Left forelimb (tissue), 1 donor: Measurements from ENCODE around the gene CEBPA.
"Not testable (repeated sequence)": the region's sequence is repeated elsewhere in the genome, so short reads cannot be mapped to it uniquely, and the experiment has no call there.

Experiments
- DNase-seq: peaks from one replicate; pipeline ENCODE4 v3.0.0-alpha.2; 2018; ENCODE audit warnings: low spot score

Gene CEBPA

DNA sequence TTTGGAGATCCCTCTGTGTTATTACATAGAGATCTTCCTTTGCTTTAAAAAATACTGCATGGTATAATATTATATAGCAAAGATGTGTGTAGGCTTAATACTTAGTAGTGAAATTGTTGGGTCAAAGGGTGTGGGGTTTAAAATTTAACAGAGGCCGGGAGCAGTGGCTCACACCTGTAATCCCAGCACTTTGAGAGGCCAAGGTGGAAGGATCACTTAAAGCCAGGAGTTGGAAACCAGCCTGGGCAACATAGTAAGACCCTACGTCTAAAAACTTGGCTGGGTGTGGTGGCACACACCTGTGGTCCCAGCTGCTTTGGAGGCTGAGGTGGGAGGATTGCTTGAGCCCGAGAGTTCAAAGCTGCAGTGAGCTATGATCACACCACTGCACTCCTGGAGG is 22.3 kb upstream of the CEBPA start:
- DNase-seq: no peak

DNA sequence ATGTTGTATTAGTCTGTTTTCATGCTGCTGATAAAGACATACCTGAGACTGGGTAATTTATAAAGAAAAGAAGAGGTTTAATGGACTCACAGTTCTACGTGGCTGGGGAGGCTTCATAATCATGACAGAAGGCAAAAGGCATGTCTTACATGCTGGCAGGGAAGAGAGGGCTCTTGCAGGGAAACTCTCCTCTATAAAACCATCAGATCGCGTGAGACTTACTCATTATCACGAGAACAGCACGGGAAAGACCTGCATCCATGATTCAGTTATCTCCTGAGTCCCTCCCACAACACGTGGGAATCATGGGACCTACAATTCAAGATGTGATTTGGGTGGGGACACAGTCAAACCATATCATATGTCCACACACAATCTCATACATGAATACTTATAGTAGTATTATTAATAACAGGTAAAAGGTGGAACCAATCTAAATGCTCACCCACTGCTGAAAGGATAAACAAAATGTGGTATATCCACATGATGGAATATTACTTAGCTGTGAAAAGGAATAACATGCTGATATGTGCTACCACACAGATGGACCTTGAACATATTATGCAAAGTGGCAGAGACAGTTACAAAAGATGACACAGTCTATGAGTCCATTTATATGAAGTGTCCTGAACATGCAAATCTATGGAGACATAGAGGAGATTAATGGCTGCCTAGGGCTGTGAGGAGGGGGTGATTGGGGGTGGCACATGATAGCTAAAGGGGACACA is 20.9 kb upstream of the CEBPA start:
- DNase-seq: no peak

DNA sequence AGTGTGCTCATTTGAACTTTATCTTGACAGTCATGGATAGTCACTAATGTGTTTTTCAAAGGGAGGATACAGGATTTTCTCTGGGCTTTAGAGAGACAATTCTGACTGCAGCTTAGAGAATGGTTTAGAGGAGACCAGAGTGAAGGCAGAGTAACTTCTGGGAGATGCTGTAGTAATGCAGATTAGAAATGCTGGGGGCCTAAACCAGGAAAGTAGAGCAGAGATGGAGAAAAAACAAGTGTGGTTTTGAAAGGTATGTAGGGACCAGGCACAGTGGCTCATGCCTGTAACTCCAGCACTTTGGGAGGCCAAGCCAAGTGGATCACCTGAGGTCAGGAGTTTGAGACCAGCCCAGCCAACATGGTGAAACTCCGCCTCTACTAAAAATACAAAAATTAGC is 18.3 kb upstream of the CEBPA start:
- no peak for DNase-seq

DNA sequence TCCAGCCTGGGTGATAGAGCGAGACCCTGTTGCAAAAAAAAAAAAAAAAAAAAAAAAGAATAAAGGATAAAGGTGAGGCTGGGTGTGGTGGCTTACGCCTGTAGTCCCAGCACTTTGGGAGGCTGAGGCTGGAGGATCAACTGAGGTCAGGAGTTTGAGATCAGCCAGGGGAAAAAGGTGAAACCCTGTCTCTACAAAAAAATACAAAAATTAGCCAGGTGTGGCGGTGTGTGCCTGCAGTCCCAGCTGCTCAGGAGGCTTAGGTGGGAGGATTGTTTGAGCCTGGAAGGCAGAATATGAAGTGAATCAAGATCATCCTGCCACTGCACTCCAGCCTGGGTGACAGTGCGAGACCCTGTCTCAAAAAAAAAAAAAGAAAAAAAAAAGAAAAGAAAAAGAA is 15.7 kb upstream of the CEBPA start:
- not testable (repeated sequence) for DNase-seq

DNA sequence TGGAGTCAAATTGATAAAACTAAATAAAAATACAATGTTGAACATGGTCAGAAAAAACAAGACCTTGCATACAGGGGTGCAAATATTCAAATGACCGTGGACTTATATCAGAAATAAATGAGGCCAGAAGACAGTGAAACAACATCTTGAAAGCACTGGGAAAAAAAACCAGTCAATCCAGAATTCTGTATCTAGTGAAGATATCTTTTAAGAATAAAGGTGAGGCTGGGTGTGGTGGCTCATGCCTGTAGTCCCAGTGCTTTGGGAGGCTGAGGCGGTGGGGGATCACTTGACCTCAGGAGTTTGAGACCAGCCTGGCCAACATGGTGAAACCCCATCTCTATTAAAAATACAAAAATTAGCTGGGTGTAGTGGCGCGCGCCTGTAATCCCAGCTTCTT is 15.2 kb upstream of the CEBPA start:
- DNase-seq: no peak

DNA sequence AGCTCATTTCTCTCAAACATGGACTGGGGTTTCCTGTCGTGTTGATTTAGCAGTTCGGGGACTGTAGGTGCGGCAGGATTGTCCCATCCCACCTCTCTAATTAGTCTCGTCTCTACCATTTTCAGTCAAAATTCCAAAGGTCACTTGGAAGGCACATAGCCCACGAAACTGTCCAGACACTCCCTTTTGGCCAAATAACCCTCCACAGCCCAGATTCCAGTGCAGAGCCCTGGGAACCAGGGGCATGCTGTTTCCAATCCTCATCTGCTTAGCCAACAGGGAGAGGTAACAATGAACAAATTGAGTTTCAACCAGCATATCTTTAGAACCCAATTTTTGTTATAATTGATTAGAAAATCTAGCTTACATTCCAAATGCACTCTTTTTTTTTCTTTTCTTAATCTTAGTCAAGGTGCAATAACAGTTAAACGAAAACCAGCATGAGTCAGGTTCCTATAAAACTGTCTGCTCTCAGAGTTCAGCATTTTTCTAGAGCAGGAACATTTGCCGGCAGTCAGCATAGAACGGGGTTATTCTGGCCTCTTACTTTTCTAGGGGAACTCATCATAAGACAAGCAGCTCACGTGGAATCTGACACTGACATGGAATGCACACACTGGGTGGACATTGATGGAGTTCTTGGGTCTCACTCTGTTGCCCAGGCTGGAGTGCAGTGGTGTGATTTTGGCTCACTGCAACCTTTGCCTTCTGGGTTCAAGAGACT is 14.4 kb upstream of the CEBPA start:
- no peak for DNase-seq

DNA sequence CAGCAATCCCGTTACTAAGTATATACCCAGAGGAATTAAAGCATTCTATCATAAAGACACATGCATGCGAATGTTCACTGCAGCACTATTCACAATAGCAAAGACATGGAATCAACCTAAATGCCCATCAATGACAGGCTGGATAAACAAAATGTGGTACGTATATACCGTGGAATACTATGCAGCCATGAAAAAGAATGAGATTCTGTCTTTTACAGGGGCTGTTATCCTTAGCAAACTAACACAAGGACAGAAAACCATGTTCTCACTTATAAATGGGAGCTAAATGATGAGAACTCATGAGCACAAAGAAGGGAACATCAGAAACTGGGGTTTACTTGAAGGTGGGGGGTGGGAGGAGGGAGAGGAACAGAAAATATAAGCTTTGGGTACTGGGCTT is 10.5 kb upstream of the CEBPA start:
- not testable (repeated sequence) for DNase-seq

DNA sequence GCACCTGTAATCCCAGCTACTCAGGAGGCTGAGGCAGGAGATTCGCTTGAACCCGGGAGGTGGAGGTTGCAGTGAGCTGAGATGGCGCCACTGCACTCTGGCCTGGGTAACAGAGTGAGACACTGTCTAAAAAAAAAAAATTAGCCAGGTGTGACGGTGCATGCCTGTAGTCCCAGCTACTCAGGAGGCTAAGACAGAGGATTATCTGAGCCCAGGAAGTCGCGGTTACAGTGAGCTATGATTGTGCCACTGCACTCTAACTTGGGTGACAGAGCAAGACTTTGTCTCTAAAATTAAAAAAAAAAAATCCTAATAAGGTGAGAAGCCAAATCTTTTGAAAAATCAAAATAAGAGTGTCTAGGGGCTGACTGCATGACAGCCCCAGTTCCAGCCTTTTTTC is 9.7 kb upstream of the CEBPA start:
- DNase-seq: no peak

DNA sequence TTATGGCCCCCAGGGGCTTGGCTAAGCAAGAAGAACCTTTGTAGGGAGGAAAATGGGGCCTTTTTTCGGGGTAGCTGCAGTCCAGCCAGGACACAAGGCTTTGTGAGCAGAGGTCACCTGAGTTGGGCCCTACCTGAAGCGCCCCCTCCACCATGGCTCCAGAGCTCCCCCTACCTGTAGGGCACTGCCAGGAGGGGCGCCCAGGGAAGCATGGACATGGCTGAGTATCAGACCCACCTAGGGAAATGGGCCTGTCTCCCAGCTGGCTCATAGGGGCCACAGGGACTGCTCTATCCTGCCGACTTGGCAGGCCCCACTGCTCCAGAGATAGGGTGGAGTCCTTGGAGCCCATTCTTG is 9.0 kb upstream of the CEBPA start:
- no peak for DNase-seq

DNA sequence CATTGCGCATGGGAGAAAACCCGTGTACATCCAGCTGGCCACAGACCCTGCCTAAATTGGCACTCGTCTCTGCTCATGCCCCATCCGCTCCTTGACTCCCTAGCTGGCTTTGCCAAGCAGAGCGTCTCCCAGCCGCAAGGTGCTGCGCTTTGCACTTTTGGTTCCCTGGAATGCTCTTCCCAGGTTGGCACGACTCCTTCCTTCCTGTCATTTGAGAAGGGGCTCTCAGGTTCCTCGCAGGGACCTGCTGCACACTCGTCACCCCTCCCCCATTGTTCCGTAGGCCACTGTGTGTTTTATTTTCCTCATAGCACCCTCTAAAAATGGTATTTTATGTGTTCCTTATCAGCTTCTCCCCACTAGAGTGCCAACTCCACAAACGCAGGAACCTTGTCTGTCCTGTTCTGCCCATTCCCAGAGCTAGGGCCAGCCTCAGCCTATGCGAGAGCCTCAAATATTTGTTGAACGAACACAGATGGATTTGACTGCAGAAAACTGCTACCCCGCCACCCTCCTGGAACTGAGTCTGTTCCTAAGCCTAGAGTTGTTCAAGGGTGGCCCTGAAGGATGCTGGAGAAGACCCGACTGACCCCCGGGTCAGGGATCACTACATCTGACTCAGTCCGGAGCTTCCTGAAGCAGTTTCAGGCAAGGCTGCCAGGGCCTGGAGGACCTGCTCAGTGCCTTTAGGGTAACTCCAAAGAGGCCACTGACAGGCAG is 8.4 kb upstream of the CEBPA start:
- DNase-seq: no peak

DNA sequence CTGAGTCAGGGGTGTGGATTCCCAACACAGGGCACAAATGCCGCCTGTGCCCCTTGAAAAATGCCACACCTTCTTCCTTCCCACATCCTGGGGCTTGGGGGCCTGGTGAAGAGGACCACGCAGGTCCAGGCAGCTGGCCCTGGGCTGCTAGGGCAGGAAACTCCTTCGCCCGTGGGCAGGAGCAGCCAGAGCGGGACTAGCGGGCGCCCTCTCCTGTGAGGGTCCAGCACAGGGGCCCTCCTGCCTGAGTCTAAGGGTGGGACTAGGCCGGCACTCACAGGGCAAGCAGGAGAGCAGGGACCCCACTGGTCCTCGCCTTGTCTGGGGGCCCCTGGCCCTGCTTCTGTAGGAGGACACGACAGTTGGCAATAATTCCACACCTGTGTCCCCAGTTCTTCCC is 7.5 kb upstream of the CEBPA start:
- no peak for DNase-seq

DNA sequence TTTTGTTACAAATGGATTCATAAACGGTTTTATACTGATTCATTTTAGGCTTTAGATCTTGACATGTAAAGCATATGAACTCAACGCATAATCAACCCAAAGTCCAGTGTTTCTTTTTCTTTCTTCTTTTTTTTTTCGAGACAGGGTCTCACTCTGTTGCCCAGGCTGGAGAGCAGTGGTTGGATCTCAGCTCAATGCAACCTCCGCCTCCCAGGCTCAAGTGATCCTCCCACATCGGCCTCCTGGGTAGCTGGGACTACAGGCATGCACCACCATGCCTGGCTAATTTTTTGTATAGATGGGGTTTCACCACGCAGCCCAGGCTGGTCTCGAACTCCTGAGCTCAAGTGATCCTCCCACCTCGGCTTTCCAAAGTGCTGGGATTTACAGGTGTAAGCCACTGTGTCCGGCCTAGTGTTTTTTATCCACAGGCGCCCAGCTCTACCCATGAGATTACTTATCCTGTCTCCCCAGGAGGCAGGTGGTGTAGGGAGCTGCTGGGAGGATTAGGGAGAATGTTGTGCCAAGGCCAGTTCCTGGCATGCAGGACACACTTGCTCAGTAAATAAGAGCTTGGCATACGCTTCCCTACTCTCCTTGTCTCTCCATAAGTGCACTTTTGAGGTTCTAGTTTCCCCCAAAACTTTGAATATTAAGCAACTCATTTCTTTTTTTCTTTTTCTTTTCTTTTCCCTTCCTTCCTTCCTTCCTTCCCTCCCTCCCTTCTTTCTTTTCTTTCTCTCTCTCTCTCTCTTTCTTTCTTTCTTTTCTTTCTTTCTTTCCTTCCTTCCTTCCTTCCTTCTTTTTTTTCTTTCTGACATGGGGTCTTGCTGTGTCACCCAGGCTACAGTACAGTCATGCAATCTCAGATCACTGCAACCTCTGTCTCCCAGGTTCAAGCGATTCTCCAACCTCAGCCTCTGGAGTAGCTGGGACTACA is 4.8 kb upstream of the CEBPA start:
- no peak for DNase-seq

DNA sequence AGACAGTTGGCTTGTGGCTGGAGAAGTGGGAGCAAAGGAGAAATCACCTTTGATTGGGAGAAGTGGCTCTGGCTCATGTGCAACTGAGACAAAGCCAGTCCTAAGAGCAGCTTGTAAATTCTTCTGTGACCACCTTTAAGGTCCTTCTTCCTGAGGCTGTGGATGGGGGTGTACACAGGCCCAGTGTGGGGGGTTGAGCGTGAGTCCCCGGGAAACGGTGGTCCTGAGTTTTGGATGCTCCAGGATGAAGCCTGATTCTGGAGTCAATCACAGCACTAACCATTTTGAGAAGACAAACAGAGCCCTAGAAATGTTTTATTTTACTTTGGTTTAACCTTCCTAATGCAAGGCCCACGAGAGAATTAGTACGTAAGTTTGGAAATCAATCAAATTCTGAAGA is 3.9 kb upstream of the CEBPA start:
- DNase-seq: no peak

DNA sequence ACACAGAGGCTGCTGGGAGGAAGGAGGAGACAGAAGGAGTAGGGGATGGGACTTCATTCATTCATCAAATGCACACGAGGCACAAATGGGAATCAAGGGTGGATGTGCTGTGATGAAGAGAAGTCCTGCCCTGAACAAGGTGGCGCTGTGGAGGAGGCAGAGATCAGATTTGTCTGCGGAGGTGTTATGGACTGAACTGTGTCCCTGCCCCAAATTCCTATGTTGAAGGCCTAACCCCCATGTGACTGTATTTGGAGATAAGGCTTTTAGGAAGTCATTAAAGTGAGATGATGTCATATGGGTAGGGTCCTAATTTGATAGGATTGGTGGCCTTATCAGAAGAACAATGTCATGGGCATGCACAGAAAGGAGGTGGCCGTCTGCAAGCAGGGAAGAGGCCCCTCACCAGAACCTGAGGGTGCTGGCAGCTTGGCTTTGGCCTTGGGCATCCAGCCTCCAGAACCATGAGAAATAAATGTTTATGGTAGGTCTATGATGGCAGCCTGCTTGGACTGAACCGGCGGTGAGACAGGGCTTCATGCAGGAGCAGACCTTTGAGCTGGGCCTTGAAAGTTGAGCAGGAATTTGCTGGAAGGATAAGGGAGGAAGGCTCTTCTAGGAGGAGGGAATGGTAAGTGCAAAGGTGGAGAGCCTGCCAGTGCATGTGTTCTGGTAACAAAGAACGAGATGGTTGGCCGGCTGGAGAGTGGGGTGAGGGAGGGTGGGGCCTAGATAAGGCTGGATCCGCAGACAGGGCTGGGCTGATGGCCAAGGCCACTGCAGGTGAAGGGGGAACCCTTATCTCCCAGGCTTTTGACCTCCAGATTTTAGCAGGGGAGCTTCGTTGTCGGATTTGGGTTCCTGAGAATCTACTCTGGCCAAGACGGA is 2.7 kb upstream of the CEBPA start:
- DNase-seq: no peak

DNA sequence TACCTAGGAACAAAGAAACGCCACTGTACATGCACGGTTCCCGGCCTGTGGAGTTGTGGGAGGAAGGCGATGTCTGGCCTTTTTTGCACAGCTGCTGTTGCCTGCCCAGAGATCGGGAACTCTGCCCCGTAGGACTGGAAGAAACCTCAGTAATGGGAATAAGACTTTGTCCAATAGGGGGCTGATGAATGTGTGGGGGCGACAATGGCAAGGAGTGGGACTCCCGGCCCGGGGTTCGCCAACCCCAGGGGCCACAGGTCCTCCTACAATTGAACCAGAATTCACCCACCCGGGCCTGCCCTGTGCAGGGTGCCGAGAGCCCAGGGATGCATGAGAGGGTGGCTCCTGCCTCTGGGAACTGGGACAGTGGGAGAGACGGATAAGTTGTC is 2.0 kb upstream of the CEBPA start:
- DNase-seq: no peak

DNA sequence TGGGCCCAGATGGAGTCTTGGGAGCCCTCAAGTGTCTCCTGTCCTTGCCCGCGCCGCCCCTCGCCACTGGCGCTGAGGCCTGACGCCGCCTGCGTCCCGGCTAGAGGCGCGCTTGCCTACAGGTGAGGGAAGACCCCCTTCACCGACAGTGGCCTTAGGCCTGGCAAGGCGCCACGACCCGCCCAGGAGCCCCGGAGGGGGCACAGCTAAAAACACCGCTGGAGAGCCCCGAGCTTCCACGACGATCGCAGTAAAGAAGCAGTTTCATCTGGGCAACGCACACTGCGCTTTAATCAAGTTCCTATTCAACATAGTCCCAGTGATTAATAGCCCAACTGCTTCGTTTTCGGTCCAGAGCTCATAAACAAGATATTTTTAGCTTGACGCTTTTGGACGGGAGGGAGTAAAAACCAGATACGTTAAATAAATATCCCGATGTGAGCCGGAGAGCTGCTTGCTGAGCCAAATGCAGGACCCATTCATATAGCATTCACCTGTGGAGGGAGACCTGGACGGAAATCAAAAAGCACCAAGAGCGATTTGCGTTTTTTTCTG is 1.5 kb upstream of the CEBPA start:
- DNase-seq: no peak

DNA sequence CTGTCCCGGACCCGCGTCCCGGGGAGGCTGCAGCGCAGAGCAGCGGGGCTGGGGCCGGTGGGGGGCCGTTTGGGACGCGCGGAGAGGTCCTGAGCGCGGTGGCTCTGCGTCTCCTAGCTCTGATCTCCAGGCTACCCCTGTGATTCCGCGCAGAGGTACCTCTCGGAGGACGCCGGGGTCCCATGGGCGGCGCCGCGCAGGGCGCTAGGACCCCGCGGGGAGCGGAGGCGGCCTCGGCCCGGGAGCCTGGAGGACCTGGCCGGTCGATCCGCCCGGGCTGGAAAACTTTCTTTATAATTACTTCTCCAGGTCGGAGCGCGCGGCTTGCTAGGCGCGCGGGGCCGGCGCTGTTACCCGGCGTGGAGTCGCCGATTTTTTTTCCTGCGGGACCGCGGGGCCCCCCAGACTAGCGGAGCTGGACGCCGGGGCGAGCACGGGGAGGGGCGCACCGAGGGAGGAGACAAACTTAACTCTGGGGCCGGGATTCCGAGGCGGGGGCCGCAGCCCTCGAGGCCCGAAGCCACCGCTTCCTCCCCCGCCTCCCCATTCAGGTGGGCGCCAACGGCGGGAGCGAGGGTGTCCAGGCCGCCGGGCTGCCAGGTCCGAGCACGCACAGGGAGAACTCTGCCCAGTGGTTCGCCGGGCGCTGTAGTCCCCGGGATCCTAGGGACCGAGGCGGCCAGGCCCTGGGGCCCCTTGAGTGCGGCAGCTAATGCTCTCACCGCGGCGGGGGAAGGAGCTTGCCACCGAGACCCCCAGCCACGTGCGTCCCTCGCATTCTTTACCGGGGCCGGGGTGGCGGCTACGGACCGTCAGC is 848 bp upstream of the CEBPA start:
- peak; percentile 81 for DNase-seq

DNA sequence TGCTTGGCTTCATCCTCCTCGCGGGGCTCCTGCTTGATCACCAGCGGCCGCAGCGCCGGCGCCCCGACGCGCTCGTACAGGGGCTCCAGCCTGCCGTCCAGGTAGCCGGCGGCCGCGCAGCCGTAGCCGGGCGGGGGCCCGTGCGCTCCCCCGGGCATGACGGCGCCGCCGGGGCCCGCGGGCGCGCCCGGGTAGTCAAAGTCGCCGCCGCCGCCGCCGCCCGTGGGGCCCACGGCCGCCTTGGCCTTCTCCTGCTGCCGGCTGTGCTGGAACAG is 497 bp downstream of the CEBPA start:
- DNase-seq: no peak

DNA sequence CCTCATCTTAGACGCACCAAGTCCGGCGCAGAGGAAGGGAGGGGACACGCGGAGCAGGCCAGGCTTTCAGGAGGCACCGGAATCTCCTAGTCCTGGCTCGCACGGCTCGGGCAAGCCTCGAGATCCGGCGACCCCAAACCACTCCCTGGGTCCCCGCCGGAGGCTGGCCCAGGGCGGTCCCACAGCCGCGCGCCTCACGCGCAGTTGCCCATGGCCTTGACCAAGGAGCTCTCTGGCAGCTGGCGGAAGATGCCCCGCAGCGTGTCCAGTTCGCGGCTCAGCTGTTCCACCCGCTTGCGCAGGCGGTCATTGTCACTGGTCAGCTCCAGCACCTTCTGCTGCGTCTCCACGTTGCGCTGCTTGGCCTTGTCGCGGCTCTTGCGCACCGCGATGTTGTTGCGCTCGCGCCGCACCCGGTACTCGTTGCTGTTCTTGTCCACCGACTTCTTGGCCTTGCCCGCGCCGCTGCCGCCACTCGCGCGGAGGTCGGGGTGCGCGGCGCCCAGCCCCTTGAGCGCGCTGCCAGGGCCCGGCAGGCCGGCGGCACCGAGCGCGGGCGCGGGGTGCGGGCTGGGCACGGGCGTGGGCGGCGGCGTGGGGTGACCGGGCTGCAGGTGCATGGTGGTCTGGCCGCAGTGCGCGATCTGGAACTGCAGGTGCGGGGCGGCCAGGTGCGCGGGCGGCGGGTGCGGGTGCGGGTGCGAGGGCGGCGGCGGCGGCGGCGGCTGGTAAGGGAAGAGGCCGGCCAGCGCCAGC is 1.0 kb downstream of the CEBPA start:
- peak; percentile 68 for DNase-seq

DNA sequence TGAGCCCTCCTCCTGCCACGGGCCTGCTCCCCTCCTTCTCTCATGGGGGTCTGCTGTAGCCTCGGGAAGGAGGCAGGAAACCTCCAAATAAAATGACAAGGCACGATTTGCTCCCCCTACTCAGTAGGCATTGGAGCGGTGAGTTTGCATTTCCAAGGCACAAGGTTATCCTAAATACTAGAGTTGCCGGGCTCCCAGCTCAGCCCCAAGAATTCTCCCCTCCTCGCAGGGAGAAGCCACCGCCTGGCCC is 1.5 kb downstream of the CEBPA start:
- DNase-seq: no peak
